Astrocyte of the hippocampus (primary cell): ENCODE data around the gene PSD4.
A peak's percentile ranks its signal among the peaks of the same experiment; 100 is the strongest.

Experiments
- DNase-seq: peaks from one replicate; pipeline ENCODE4 v3.0.0; 2011; ENCODE audit warnings: low read depth, low spot score

Gene PSD4

DNA sequence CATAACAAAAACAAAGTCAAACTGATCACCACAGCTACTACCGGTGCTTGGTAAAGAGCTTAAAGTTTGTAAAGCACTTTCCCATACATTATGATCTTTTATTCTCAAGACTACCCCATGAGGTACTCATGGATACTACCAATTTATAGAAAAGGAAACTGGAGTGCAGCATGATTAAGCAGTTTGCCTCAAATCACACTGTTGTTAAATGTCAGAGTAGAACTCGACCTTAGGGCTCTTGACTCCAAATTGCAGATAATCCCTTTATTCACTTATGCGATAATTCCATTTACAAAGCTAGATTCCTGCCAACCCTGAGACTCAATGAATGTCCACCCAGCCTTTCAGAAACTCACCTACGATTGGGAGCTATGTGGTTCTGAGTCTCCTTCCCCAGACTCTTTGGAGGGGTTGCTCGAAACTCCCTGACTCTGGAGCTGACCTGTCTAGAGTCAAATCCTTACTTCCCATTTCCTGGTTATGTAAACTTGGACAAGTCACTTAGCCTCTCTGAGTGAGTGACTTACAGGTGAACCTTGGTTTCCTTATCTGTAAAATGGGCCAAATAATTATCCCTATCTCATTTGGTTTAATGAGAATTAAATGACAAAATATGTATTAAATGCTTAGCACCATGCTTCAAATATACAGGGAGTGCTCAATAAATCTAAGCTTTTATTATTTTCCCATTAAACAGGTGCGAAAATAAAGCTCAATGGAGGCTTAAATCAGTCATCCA lies 47.4 kb downstream of the PSD4 start:
- DNase-seq, result no peak

DNA sequence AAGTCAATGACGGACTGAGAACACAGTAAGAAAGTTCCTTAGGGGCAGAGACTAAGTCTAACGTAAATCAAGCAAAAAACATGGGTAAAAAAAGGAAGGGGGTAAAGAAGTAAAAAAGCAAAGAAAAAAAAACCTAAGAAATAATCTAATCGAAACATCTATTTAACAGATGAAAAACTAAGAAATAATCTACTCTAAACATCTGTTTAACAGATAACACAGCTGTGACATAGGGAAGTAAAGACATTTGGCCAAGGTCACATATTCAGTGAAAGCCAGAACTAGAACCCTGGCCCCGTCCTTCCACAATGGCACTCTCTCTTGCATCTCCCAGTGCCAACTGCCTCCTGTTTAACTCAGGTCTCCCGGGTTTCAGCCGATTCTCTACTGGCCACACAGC lies 48.1 kb downstream of the PSD4 start:
- DNase-seq, result no peak

DNA sequence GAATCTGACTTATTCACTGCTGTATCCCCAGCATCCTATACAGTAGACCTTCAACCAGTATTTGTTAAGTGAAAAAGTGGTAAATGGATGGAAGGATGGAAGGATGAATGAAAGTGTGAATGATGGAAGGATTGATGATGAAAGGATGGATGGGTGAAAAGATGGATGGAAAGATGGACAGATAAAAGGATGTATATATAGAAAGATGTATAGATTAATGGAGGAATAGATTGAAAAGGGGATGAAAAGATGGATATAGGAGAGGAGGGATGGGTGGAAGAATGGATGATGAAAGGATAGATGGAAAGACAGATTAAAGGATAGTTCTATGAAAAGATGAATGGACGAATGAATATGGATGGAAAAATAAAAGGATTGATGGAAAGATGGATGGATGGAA lies 50.0 kb downstream of the PSD4 start:
- no peak for DNase-seq

DNA sequence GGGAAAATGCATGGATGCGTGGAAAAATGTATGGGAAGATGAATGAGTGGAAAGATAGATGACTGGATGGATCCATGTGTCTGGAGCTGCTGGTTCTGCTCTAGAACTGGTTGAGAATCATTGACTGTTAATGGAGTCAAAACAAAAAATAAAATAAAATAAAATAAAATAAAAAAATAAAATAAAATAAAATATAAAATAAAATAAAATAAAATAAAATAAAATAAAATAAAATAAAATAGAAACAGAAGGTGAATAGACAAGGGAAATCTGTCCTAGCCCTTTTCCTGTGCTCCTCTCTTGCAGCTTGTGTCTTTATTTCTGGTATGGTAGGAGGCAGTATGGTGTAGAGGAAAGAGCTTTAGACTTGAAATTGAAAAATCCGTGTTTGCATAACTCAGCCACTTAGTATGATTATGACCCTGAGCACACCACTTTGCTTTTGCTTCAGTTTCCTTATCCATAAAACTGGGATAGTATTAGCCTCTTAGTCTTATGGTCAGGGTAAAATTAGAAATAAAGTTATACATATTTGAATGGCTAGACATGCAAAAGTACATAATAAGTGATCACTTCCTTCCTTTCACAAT lies 51.0 kb downstream of the PSD4 start:
- DNase-seq, result no peak

DNA sequence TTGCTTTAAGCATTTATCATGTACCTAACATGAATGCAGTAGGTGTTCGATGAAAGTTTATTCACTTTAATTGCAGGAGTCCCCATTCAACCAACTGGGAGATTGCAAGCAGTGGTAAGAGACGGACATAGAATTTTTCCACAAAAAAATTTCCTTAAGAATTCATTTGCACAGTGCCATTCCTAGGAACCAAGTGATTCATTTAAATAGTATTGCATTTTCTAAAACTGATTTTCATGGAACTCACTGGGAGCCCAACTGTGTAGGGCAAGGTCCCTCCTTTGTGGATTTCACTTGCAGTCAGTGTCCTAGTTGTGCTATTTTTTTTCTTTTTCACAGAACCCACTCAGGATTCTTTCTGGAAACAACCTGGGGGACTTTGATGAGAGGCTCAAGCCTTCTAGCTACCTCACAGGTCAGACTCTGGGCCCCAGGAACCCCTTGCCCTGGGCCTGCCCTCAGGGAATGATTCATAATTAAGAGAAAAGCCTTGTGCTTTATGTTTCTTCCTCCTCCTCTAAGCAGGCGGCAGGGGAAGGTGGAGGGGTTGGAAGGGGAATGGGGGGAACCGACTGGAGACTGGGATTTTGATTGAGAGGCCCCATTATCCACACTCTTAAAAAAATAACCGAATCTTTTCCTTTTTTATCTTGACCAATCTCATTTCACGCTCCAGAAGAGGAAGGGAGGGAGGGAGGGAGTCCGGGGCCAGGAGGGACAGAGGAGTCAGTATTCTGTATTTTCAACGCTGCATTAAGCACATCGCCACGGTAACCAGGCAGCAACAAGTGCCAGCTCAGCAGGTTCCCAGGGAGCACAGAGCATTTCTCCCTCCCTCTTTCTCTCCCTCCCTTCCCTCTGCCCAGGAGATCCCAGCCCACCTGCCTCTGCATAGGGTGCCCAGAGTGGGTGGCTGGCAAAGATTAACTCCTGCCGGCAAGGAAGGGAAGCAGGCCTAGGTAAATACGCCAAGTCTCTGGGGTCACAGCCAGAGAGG lies 51.8 kb downstream of the PSD4 start:
- DNase-seq, result peak; percentile 94

DNA sequence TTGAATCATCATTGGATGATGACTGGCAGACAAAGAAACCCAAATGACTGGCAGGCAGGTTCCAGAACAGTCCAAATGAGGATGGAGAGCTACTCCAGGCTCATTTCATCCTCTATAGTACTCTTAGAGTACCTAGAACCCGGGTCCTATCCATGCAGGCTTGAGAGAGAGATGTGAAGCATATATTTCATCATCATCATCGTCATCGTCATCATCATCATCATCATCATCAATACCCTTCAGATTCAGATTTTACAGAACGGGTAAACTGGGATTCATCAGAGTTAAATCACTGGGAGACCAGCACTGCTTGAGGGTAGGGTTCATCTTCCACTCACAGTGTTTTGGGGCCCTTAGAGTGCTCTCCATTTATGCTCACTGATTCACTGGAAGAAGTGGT lies 52.7 kb downstream of the PSD4 start:
- no peak for DNase-seq

DNA sequence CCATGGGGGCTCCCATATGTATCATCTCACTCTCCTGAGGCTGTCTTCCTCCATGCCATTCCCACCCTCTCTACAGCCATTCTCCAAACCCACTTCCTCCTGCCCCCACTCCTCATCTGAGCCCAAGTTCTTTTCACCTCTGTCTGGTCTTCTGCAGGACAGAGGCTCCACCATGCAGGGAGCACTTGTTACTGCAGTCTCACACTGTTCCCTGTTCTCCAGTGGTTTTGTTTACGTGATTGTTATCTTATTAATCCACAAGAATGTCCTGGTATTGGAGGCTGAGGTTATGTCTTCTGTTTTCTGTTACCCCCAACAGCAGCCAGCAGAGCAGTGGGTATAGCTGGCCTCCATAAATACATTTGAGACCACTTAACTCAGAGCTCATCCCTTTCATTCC lies 53.5 kb downstream of the PSD4 start:
- no peak for DNase-seq

DNA sequence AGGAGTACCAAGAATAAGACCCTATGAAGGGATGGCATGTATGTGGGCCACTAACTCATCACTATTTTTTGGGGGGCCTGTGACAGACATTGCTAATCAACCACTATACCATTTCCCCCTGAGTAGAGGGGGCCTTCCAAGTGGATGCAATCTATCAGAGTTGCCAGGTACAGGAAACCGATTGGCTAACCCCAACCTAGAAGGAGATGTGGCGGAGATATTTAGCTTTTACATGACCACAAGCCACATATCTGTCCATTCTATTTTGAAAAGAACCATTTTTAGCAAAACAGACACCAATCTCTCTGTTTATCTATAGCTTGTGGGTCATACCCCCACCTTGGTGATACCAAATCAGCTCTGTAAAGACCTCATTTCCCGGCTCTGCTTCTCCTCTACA lies 53.9 kb downstream of the PSD4 start:
- DNase-seq, result no peak

DNA sequence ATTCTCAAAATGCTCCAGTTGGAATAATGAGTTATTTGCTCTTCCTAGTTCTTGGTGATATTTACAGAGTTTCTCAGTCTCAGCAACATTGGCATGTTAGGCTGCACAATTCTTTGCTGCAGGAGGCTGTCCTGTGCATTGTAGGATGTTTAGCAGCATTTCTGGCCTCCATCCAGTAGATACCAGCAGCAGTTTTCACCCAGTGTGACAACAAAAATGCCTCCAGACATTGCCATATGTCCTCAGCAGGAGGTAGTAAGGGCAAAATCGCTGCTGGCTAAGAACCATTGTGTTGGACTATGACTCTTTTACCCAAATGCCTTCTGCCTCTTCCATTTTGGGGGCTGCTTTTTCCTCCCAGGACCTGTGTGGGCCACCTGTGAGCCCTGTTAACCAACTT lies 54.6 kb downstream of the PSD4 start:
- DNase-seq, result no peak

DNA sequence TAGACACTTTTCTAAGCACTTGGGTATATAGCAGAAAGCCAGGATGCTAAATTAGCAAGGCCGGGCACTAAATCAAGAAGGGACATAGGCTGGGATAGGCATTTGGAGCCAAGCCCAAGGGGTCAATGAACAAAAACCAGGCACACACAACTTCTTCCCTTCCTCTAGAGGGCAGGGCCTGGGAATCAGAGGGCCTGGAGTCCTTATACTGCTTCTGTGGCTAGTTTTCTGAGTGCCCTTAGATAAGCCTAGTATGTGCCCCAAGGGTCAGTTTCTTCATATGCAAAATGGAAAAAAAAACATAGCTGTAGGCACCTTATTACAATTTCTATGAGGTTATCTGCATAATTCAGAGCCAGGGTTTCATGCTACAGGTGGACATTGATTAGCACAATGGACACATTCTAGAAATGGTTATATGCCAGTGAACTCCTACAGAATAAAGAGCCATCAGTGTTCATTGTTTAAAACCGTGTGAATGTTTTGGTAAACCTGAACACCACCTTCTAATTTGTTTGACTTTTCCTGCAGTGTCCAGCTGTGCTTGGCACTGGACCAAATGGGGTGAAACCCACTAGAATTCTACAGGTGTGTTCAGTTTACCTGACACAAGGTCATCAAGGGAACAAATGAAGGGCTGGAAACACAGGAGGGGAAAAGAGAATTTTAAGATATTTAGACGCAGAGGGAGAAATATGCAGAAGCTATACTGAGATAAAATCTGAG lies 55.4 kb downstream of the PSD4 start:
- DNase-seq, result no peak

DNA sequence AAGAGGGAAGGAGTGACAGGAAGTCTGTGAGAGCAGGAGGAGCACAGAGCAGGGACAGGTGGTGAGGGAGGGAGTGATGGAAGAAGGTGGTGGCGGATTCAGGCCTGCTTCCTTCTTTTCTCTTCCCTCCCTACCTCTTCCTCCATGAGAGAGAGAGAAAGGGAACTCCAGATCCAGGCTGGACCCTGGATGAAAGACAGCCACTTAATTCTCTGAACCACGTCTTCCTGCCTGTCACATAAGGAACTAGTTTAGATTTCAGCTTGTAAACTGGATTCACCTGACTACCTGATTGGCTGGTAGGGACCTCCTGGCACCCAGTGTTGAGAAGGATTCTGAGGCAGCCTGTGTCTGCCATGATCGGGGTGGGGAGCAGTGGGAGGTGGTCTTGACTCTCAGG lies 56.0 kb downstream of the PSD4 start:
- no peak for DNase-seq

DNA sequence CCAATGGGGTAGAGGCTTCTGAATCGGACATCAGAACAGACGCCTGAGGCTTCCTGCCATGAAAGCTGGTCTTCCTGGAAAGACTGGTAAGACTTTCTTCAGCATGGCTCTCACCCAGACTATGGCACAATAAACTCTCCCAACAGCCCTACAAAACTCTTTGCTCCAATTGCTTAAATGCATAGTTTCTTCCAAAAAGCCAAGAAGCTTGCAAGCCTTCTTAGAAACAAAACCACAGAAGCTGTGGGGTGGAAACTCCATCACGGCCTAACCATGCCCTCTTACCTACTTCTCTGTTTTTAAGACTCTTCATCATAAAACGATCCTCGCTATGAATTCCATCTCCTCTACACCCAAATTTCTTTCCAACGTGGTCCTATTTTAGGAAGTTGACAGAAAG lies 56.8 kb downstream of the PSD4 start:
- DNase-seq, result no peak

DNA sequence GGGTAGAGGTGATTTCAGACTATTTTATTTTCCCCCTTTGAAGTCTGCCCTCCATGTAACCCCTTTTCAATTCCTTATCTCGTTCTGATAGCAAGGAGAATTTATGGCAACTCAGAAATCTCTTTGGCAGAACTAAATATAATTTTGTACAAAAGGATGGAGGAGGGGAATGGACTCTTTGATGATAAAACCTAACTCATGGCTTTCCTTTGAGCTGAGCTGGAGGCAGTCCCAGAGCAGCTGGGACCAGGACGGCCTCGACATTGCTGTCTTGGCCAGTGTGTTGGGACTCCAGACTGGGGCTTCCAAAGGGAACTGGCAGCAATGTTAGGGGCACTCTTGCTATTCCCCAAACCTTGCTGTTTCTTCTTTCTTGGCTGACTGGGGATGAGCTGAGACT lies 57.3 kb downstream of the PSD4 start:
- no peak for DNase-seq

DNA sequence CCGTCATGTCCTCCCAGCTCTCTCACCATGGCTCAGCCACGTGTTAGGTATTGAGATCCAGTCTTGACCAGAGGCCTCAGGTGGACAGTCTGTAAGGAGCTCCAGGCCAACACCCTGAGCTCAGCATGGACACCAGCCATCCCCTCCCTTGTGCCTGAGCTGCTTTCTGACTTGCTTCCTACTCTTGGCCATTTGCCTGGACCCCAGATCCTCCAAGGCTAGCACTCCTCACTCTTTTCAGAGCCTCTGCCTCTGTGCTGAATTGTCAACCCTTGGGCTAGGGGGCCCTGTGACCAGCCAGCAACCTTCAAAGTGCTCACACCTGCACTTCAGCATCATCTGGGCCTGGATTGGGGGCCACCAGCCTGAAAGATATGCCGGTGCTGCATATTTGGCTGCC lies 58.4 kb downstream of the PSD4 start:
- DNase-seq, result no peak

DNA sequence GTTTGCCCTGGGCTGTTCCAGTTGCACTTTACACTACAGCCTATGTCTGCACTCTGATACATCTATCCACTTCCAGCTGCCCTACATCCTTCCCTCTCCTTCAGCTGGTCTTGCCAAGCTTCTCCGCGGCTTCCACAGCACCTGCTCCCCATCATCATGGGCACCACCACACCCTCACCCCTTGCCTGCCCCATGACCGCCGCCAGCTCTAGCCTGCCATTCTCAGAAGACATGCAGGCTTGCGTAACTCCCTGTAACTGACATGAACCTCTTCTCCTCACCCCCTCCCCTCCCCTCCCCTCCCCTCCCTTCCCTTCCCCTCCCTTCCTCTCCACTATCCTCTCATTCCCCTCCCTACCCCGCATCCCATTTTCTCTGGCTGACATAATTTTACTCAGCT lies 59.0 kb downstream of the PSD4 start:
- DNase-seq, result no peak

DNA sequence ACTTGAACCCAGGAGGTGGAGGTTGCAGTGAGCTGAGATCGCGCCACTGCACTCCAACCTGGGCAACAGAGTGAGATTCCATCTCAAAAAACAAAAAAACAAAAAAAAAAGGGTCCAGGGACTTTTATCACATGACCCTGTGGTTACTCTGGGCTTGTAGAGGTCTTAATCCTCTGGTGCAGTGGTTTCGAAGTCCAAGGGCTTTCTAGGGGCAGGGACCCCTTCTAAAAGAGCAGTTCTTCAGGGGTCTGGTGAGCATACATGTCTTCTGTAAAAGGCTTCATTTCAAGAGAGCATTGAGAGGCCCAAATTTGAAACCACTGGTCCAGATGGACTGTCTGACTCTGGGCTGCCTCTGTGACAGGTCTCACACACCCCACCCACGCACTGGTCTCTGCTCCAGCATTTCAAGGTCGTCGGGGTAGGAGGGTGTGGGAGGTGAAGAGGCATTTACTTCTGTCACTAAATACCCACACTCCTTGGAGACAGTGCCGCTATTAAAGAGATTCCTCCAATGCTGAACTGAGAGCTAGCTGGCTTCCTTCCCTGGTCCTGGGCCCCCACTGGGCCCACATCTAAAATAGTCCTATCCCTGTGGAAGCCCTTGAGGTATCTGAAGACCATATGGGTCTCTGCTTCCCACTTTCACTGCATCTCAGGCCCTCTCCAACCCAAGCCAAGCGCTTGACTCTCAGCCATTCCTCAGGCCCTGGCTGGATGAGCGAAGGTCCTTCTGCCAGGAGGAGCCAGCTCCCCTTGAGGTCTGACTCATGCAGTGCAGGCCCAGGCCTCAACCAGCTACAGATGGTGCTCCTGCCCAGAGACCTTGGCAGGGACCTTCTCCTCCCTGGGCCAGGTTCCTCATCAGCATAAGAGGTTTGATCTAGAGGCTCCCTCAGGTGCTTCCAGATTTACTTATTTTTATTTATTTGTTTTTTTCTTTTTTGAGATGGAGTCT lies 60.1 kb downstream of the PSD4 start:
- peak; percentile 35 for DNase-seq

DNA sequence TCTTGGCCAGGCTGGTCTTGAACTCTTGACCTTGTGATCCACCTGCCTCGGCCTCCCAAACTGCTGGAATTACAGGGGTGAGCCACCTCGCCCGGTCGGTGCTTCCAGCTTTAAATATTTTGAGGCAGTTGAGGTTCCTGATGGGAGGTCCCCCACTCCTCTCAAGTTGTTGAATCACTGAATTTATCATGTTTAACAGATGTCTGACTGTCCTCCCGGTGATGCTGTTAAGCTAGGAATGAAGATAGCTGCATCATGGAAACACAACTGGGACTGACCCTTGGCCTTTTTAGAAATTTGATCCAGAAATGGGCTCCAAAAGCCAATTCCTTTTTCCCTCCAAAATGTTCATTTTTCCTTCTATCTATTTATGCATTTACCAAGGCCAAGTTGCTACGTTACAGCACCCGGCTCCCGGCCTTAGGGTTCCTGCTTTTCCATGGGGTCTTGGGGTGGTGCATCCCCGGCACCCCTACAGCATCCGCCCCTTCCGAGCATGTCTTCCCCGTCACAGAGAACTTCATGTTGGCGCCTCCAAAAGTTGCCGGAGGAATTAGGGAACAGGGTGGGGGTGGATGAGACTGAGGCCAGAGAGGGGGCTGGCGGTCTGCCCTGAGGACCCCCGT lies 61.1 kb downstream of the PSD4 start:
- no peak for DNase-seq

DNA sequence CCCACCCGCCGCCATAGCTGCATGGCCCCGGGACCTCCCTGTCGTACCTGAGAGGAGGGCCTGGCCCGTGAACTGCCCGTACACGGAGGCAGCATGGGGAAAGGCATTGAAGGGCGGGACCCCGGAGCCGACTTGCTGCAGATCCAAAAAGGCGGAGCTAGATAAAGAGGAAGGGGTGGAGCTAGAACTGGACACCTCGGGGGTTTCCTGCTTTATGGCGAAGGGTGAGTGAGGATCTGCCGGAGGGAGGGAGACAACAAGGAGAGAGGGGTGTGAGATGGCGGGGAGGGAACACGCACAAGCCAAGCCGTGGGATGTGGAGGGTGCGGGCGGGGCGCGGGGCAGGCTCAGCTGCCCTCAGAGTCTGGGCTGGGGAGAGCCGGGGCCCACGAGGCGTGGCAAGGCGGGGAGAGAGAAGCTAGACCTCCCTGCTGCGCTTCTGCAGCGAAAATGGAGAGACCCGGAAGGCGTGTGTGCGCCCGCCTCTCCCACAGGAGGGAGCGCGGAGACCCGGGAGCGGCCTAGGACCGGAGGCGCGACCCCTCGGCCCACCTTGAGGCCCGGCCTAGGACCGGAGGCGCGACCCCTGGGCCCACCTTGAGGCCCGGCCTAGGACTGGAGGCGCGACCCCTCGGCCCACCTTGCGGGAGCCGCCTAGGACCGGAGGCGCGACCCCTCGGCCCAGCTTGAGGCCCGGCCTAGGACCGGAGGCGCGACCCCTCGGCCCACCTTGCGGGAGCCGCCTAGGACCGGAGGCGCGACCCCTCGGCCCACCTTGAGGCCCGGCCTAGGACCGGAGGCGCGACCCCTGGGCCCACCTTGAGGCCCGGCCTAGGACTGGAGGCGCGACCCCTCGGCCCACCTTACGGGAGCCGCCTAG lies 61.8 kb downstream of the PSD4 start:
- peak; percentile 37 for DNase-seq
